SU-DHL-6 (cell line): ENCODE results near the gene RIPOR2.

Source experiments
- EZH2phosphoT487 ChIP-seq: fragments of 200-600 bp; sonication (generic), shearing (Covaris generic); conservative IDR thresholded peaks from 2 replicates; pipeline ENCODE4 v1.6.1; 2018; ENCODE audit warnings: mild to moderate bottlenecking, antibody characterized with exemption, low read length, moderate library complexity, mixed read lengths
- TF ChIP-seq, protein P1 (sequence below): fragments of 200-600 bp; sonication (generic); IDR thresholded peaks from one replicate; pipeline ENCODE4 v1.5.1; 2017; ENCODE audit warnings: antibody characterized with exemption, mild to moderate bottlenecking, low read length, moderate library complexity; ENCODE audit not compliant: insufficient read depth, poor library complexity, severe bottlenecking

GRCh38 chr6:24760210-24760609 is 175.6 kb downstream of the RIPOR2 start:
- TF ChIP-seq, protein P1, sequence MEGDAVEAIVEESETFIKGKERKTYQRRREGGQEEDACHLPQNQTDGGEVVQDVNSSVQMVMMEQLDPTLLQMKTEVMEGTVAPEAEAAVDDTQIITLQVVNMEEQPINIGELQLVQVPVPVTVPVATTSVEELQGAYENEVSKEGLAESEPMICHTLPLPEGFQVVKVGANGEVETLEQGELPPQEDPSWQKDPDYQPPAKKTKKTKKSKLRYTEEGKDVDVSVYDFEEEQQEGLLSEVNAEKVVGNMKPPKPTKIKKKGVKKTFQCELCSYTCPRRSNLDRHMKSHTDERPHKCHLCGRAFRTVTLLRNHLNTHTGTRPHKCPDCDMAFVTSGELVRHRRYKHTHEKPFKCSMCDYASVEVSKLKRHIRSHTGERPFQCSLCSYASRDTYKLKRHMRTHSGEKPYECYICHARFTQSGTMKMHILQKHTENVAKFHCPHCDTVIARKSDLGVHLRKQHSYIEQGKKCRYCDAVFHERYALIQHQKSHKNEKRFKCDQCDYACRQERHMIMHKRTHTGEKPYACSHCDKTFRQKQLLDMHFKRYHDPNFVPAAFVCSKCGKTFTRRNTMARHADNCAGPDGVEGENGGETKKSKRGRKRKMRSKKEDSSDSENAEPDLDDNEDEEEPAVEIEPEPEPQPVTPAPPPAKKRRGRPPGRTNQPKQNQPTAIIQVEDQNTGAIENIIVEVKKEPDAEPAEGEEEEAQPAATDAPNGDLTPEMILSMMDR = no peak
- no peak for TF ChIP-seq EZH2phosphoT487
